SKM-1 treated with dmso at 0.1 percent for 144 hours (cell line): ENCODE data around the gene TNKS2.
"Not testable (repeated sequence)": the region's sequence is repeated elsewhere in the genome, so short reads cannot be mapped to it uniquely, and the experiment has no call there.

Experiments used
- DNase-seq: peaks from one replicate; lab custom pipeline; 2025; ENCODE audit not compliant: unreplicated experiment; lab: John Stamatoyannopoulos, UW

Gene TNKS2

GRCh38 chr10:91865562-91866081 lies 67.4 kb downstream of the TNKS2 start:
- no peak for DNase-seq

GRCh38 chr10:91875156-91875555 lies 76.9 kb downstream of the TNKS2 start:
- DNase-seq, result no peak

GRCh38 chr10:91875779-91876178 lies 77.6 kb downstream of the TNKS2 start:
- no peak for DNase-seq

- no peak for DNase-seq
Observed at GRCh38 chr10:91879515-91880170, 81.4 kb downstream of the TNKS2 start.

DNA sequence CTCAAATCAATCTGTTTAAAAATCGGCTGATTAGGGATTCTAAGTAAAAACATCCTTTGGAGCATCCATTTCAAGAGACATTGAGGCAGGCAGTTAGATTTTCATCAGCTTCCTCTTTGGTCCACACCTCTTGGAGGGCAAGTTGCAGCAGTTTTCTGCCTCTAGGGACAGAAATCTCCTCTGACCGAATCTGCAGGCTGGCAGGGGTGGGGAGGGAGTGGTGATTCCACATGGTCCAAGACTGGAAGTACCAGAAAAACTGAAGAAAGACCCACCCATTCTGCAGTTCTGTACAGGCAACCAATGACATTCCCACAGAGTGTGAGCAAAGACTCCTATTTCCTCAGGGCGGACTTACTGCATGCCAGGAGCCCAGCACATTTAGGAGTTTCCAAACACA lies 82.1 kb downstream of the TNKS2 start:
- no peak for DNase-seq

DNA sequence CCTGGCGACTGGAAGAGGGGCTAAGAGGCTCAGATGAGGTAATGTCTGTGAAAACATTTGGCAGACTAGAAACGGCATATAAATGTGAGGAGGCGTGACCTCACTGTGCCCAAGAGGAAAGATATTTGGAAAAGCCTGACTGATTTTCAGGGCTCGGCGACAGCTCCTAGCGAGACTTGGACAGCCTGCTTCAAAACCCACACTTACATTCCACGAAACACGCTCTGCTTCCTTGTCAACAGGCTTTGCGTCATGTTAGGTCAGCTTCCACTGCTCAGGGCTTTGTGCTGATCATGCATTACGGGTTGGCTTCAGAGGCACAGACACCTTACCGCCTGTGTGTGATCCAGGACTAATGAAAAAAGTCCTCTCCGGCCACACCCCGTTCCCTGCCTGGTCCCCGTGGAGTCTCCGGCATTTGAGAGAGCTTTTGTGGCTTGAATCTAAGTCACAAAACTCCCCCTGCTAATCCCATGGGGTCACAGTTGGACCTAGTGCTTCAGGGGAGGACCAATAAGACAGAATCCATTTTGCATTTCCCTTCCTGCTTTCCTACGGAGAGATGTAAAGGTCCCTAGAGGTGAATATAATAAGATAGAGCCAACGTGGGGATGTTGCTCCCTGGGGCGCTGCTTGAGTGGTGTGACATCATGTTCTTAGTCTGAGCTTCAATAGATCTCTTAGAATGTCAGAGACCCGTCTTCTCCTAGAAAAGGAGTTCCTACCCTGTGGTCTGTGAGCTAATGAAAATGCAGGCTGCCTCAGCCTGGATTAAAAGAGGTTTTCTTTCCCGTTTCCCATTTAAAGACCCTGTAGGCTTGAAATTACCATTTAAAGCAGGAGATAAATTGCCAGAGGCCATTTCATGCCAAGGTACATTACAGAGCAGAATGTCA lies 85.6 kb downstream of the TNKS2 start:
- DNase-seq, result no peak

- no peak for DNase-seq
Observed at GRCh38 chr10:91884536-91884935, 86.3 kb downstream of the TNKS2 start.

DNA sequence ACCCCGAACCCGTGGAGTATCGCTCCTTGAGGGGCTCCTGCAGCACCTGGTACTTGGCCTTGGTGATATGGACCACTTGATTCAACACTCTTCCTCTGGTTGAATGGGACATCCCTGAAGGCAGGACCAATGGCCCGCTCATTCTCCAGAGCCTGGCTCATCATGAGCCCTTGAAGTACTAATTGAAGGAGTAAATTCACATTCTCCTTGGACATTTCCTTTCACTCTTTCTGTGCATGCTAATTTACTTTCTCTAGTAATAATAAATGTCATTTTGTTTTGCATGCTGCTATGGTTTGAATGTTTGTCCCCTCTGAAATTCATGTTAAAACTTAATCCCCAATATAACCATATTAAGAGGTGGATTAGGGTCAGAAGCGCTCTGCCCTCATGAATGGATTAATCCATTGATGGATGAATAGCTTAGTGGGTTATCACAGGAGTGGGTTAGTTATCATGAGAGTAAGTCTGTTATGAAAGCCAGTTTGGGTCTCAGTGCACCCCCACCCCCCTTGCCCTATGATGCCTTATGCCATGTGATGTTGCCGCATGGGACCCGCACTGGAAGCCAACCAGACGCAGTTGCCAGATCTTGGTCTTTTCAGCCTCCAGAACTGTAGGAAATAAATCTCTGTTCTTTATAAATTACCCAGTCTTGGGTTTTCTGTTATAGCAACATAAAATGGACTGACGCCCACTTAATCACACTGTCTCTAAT lies 87.3 kb downstream of the TNKS2 start:
- DNase-seq, result no peak

DNA sequence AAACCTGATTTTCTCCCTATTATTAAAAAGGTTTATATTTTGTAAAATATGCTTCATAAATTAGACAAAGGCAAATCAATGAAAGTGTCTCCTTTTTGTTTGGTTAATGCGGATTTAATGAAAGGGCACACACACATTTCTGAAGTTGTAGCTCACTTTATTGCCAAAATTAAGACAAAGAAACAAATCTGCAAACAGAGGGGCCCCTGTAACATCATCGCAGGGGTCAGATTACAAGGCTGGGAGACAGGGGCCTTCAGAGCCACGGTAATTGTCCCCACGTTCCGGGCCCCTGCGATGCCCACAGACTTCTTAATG lies 88.7 kb downstream of the TNKS2 start:
- no peak for DNase-seq

DNA sequence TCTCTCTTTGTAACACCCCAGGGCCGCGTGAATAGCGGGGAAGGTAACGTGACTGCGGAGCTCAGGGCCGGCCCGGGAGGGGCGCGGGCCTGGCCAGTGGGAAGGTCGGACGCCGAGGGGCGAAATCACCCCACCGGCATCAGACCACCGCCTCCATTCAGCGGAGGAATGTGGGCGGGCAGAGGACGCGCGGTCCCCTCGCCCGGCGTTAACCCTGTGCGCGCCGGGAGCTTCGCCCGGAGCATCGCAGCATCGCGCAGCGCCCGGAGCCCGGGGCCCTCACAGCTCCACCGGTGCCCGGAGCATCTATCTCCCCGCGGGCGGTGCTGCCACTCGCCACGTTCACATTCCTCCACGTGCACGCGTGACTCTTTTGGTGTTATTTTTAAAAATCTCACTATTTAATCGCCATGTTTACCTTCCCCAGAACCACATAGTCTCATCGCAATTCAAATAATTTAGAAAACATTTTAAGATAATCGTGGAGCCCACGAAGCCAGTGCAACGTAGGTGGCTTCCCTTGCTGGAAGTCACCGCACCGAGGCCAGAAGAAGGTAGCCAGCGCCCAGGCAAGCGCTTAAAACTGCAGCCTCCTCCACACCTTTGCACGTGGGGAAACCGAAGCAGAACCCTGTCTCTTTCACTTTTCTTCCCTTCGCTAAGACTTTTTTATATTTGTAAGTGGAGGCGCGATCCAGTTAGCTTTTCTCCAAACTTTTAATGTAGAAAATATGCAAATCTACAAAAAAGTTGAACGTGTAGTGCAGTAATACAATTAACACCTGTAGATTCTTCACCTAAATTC lies 89.2 kb downstream of the TNKS2 start:
- DNase-seq, result no peak

- no peak for DNase-seq
Observed at GRCh38 chr10:91891125-91892001, 93.1 kb downstream of the TNKS2 start.

- DNase-seq, result no peak
Observed at GRCh38 chr10:91893051-91893450, 94.8 kb downstream of the TNKS2 start.

DNA sequence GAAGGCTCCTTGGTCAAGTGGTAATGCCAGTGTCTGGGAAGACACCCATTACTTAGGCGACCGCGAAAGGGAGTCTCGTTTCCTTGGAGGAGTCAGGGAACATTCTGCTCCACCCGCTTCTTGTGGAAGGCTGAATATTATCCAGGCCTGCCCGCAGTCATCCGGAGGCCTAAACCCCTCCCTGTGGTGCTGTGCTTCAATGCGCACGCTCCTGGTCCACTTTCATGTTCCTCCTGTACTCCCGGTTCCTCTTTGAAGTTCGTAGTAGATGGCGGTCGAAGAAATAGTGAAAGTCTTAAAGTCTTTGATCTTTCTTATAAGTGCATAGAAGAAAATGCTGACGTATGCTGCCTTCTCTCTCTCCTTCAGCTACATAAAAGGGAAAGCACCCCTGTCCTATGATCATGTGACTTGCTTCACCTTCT lies 96.0 kb downstream of the TNKS2 start:
- DNase-seq, result not testable (repeated sequence)

DNA sequence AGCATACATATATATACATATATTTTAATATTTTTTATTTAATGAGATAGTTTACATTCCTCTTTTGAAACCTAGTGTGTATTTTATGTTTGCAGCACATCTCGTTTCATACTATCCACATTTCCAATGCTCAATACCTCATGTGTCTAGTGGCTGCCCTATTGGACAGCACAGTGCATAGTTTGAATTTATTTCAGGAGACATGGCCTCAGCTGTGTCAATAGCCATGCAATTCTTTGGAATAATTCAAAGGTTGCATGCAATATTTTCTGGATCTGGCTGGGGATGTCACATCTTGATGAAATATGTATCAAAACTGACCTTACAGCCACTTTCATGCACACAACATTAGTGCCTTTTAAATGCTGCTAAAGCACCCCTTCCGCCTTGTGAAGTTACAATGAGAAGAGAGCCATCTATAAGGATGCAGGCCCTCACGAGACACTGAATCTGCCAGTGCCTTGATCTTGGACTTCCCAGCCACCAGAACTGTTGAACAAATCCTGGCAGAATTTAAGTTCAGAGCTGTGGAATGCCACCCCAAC lies 98.1 kb downstream of the TNKS2 start:
- no peak for DNase-seq

- DNase-seq, result no peak
Observed at GRCh38 chr10:91897421-91897820, 99.2 kb downstream of the TNKS2 start.

GRCh38 chr10:91901784-91902677 lies 103.8 kb downstream of the TNKS2 start:
- DNase-seq, result peak; percentile 90

DNA sequence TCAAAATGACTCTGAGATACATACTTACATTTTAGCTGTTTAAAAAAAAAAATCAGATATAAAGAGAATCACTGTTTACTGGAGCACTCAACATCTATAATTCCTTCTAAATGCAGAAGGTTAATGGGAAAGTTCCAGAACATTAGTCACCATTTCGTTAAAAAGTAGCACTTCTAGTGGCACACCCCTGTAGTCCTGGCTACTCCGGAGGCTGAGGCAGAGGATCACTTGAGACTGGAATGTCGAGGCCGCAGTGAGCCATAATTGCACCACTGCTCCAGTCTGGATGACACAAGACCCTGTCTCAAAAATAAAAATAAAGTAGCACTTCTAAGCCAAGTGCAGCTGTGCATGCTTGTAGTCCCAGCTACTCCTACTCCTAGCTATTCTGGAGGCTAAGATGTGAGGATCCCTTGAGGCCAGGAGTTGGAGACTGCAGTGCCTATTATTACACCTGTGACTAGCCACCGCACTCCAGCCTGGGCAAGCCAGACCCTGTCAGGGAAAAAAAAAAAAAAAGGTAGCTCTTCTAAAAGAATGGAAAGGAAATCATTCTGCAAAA lies 108.9 kb downstream of the TNKS2 start:
- DNase-seq, result no peak

- DNase-seq, result peak; percentile 49
Observed at GRCh38 chr10:91907914-91908336, 109.7 kb downstream of the TNKS2 start.
